Activated CD8-positive, alpha-beta memory T cell treated with anti-CD3 and anti-CD28 coated beads for 4 hours (primary cell): ENCODE results near the gene MAD2L1BP.

Experiments used
- DNase-seq, 2 donors: peaks; one replicate each; pipeline ENCODE4 v3.0.0-alpha.2; 2020; ENCODE audit warnings: low read depth in 2 of 2

MAD2L1BP gene

DNA sequence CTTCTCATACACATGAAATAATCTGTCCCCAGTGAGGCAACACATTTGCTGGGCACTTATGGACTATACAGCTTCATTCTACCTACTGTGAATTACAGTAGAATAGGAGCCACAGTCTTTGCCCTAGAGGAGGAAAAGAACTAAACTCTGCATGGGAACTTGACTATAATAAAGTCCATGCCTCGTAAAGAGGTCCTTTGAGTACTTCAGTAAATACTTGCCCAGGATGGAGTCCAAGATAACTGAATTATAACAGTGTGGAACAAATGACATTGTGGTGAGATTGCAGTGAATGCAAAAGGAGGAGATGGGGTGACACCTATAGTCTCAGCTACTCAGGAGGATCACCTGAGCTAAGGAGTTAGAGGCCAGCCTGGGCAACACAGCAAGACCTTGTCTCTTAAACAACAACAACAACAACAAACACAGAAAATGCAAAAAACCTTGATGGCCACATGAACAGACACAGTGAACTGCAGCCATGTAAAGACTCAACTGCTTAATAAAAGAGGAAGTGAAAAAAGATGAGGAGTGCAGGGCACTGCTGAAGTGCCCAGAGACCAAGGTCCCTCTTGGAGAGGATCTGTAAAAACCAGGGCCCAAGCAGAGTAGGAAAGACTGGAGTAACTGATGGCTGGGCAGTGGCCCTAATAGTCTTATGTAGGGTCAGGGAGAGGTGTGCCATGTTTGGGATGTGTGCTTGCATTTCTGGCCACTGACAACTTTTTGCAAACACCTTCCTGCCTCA, 48.2 kb downstream of the MAD2L1BP start:
- DNase-seq: no peak

DNA sequence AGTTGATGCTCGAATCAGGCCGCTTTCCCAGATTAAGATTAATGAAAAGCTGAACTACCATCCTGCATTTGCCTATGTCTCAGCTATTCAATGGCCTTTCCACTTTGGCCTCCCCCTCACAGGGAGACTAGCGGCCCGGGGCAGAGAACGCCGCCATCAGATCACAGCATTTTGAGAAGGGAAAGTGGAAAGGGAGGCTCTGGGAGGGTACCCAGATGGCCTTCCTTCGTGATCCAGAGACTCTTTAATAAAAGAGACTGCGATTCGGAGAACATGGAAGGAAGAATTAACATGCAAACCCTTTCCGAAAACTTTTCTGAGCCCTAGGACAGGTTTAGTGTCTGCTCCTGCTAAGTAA, 51.4 kb downstream of the MAD2L1BP start:
- DNase-seq: no peak

DNA sequence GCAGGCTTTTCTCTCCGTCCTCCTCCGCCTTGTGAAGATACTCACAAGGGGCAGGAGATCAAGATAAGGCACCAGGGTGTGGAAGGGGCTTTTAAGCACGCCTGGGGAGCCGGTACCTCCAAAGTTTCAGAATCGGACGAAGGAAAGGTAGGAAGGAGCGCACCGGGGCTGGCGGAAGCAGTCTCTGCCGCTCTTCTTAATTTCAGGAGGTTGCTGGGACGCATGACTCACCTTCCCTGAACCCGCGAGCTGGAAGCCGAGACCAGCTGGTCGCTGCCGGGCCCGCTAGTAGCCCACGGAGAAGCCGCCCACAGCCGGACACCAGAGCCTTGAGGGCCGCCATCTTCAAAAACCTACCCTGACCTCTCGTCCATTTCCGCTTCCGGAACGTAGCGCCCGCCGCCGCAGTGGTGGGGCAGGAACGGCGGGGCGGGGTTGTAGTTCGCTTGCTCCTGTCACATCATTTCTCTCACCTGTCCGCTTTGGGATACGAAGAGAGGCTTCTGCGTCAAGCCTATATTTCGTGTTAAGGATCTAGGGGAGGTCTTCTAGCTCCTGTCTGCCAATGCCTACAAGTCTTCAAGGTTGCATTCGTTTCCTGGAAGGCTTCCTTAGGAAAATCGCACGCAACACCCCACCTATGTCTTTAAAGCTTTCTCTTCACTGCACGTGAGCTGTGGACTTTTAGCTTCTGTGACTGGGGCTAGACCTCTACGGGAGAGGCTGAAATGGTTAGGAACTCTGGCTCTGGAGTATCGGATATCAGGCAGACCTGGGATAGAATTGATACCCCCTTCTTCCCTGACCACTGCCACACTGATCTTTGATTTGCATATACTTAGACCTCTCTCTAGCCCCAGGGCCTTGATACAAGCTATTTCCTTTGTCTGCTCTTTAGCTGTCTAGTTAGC, 52.1 kb downstream of the MAD2L1BP start, which contains the start of gene MRPS18A:
Gene MRPS18A, minus strand, starts transcription at position 355 of the 911 bp plus-strand sequence. Its CDS starts 12 bp downstream, at position 343.
- DNase-seq: peak; percentile 53 to 59

DNA sequence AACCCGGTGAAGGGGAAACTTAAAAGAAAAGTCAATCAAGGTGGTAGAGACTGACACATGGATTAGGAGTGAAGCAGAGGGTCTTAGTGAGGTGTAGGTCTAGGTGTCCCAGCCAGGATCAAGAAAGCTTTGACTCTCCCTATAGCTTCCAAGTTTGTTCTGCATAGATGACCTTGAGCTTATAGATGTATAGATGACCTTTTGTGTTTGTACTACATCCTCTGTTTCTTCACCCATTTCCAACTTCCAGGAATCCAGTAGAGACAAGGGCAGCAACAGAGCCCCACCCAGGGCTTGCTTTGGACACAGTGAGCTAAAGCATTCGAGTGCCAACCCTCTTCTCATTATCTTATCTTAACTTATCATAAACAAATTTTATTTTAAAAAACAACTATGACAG, 53.8 kb downstream of the MAD2L1BP start:
- no peak for DNase-seq
